Upper lobe of right lung (tissue), 1 donor: ENCODE results near the gene ITPR3. TPM values are rescaled to one million over a fixed set of nuclear protein-coding genes. Genes with fewer than 3 reads are reported as not detected.
A peak's percentile ranks its signal among the peaks of the same experiment; 100 is the strongest.

ENCODE experiments used
- ATAC-seq: fragments of 200-7000 bp; cut with Tn5 transposase; one replicate; pipeline ENCODE4 v1.9.1; 2020; ENCODE audit warnings: mild to moderate bottlenecking, moderate library complexity
- DNase-seq: peaks from one replicate; pipeline ENCODE4 v3.0.0-alpha.2; 2020
- H3K27ac ChIP-seq: fragments of 200-600 bp; one replicate; pipeline ENCODE4 v1.8.0; 2022
- H3K27me3 ChIP-seq: fragments of 200-600 bp; one replicate; pipeline ENCODE4 v1.8.0; 2022; ENCODE audit warnings: mild to moderate bottlenecking
- H3K36me3 ChIP-seq: fragments of 200-600 bp; one replicate; pipeline ENCODE4 v1.8.0; 2022
- H3K4me1 ChIP-seq: fragments of 200-600 bp; one replicate; pipeline ENCODE4 v1.8.0; 2022
- H3K4me3 ChIP-seq: fragments of 200-600 bp; one replicate; pipeline ENCODE4 v1.8.0; 2022; ENCODE audit warnings: mild to moderate bottlenecking
- H3K9me3 ChIP-seq: fragments of 200-600 bp; one replicate; pipeline ENCODE4 v1.8.0; 2022
- intact Hi-C: fragments of 100-400 bp; cut with DNase I; formaldehyde crosslinking; loops from one replicate; pipeline ENCODE4 v1.11.0; 2022
- total RNA-seq: library from RNA; stranded (reverse); fragmentation: NEBNext Ultra II Directional; extraction: Animal tissue kit (Norgen Biotek cat#: 25700); gene quantifications from one replicate; pipeline ENCODE4 v1.2.1, GENCODE V29; 2021
- TF ChIP-seq, protein P1 (sequence below): fragments of 200-600 bp; IDR thresholded peaks from one replicate; pipeline ENCODE4 v1.8.0; 2022; ENCODE audit warnings: antibody characterized with exemption
- donor health status: DM: no; HTN: yes; CAD: no; lungs with severe emphysema.

ITPR3 gene
- total RNA-seq, 1 donor from 2014 or later: 111 TPM

DNA sequence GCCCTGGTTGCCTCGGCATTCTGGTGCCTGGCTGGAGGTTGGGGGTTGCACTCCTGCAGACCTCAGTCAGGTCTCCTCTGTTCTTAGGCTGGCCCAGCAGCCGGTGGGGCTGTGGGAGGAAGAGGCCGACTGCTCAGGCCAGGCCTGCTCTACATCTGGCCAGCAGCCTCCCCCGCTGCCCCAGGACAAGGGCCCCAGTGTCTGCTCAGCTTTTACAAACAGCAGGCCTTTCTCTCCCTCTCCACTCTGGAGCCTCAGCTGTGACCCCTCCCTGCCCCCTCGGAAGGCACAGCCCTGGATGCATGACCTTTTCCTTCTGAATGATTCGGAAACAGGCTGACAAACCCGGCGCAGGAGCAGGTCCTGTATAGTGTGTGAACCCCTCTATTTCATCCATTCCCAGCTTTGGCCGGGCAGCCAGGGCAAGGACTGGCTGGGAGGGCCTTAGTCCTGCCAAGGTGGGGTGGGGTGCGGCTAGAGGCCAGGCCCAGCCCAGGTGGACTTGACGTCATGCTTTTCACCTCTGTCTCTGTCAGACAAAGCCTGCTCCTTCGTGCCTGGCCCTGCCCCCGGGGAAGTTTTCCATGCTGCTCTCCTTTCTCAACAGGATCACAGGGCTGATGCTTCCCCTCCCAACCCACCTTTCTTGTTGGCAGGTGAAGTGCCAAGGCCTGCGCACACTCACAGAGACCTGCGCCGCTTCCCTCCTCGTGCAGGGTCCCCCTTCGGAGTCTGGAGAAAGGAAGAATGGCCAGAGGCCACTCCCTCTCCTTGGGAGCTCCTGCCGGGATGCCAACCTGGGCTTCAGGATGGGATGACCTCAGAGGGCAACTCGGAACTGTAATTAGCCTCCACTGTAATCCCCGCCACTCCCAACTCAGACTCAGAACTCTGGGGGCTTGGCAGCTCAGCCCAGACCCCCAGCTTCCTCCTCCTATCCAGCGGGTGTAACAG lies 10.1 kb upstream of the ITPR3 start:
- no peaks in the 10 kb centered on the region for H3K9me3 ChIP-seq
- DNase-seq (no peak), ATAC-seq (peak; percentile 23)
- no peaks in the 10 kb centered on the region for H3K36me3 ChIP-seq
- no peak overlapping the region for H3K27ac ChIP-seq
- H3K4me1 ChIP-seq: peaks cover 12% of the 10 kb centered on the region
- TF ChIP-seq, protein P1, sequence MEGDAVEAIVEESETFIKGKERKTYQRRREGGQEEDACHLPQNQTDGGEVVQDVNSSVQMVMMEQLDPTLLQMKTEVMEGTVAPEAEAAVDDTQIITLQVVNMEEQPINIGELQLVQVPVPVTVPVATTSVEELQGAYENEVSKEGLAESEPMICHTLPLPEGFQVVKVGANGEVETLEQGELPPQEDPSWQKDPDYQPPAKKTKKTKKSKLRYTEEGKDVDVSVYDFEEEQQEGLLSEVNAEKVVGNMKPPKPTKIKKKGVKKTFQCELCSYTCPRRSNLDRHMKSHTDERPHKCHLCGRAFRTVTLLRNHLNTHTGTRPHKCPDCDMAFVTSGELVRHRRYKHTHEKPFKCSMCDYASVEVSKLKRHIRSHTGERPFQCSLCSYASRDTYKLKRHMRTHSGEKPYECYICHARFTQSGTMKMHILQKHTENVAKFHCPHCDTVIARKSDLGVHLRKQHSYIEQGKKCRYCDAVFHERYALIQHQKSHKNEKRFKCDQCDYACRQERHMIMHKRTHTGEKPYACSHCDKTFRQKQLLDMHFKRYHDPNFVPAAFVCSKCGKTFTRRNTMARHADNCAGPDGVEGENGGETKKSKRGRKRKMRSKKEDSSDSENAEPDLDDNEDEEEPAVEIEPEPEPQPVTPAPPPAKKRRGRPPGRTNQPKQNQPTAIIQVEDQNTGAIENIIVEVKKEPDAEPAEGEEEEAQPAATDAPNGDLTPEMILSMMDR: no peak
- intact Hi-C loops: no loop called here
- no peak overlapping the region for H3K4me3 ChIP-seq
- no peaks in the 10 kb centered on the region for H3K27me3 ChIP-seq

DNA sequence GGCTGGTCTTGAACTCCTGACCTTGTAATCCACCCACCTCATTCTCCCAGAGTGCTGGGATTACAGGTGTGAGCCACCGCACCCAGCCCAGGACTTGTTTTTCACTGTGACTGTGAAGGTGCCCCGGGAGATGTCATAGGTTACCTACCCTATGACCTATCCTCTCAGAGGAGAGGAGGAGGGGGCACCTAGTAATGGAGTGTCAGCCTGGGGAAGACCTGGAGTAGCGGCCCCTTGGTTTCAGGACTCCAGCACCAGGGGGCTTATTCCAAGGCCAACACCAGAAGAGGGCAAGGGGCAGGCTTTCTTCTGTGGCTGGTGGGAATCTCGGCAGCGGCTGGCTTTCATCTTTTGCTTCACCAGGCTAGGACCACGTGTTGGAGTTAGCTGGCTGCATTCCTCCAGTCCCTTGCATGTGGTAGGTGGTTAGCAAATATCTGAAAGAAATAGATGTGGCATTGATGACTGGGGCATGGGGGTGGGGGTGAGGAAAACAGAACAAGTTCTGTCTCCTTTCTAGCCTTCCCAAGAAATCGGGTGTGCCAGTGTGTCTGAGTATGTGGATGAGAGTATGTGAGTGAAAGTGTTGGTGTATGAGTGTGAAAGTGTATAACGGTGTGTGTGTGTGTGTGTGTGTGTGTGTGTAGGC lies 7.9 kb upstream of the ITPR3 start:
- Histone ChIP-seq H3K27ac (no peak overlapping the region), H3K9me3 (no peaks in the 10 kb centered on the region), H3K4me1 (peaks cover 12% of the 10 kb centered on the region), H3K36me3 (no peaks in the 10 kb centered on the region), H3K27me3 (no peaks in the 10 kb centered on the region), H3K4me3 (no peak overlapping the region)
- DNase-seq (no peak), ATAC-seq (no peak)
- intact Hi-C loops: no loop called here
- TF ChIP-seq, protein P1: no peak

DNA sequence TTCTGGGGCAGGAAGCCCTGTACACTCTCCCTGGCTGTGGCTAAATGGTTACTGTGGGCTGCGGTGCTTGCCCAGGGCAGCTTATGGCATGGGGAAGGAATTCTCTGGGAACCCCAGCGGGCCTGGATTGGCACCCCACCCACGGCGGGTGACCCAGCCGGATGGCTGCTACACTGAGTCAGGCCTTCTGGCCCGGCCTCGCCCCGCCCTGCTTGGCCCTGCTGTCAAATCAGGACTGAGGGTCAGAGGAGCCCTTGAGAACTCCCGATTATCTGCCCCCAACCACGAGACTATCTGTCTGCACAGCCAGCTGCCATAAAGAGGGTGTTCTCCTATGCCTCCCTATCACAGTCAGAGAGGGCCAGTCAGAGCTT lies 7.3 kb upstream of the ITPR3 start:
- Histone ChIP-seq H3K4me3 (no peak overlapping the region), H3K4me1 (peaks cover 13% of the 10 kb centered on the region), H3K36me3 (no peaks in the 10 kb centered on the region), H3K9me3 (no peaks in the 10 kb centered on the region), H3K27me3 (no peaks in the 10 kb centered on the region), H3K27ac (no peak overlapping the region)
- intact Hi-C loops: no loop called here
- TF ChIP-seq, protein P1: no peak
- DNase-seq (no peak), ATAC-seq (peak; percentile 26)

DNA sequence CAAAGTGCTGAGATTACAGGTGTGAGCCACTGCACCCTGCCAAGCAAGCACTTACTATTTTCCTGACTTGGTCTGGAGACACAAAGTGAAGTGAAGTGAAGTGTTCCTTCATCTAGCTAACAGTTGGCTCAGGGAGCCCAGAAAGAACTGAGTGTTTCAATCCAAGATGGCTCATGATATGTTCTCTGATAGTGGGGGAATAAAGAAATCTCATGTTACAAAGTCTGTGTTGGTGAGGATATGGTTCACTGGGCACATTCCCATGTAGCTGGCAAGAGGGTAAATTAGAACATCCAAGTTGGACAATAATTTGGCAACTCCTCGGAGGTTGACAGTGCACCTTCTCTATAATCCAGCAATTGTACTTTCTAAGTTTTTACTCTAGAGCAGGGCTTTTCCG lies 5.0 kb upstream of the ITPR3 start:
- ATAC-seq (no peak), DNase-seq (no peak)
- Histone ChIP-seq H3K27ac (no peak overlapping the region), H3K36me3 (no peaks in the 10 kb centered on the region), H3K9me3 (no peaks in the 10 kb centered on the region), H3K4me3 (no peak overlapping the region), H3K27me3 (no peaks in the 10 kb centered on the region), H3K4me1 (peaks cover 17% of the 10 kb centered on the region)
- intact Hi-C loops: no loop called here
- TF ChIP-seq, protein P1: no peak

DNA sequence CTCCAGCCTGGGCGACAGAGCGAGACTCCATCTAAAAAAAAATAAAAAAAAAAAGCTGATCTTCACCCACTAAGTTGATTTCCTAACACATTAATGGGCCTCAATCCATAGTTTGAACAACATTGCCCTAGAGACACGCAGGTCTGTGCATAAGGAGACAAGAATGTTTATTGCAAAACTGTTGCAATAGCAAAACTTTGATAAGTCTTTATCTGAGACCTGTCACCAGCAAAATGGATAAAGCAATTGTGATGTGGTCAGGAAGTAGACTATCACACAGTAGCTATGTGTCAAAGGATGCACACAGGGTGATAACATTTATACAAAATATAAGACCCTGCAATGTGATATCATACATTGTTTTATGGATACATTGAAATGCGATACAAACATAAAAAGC lies 4.2 kb upstream of the ITPR3 start:
- Histone ChIP-seq H3K27me3 (no peaks in the 10 kb centered on the region), H3K9me3 (no peaks in the 10 kb centered on the region), H3K36me3 (no peaks in the 10 kb centered on the region), H3K27ac (no peak overlapping the region), H3K4me1 (peaks cover 16% of the 10 kb centered on the region), H3K4me3 (no peak overlapping the region)
- no peak for ATAC-seq
- DNase-seq: no peak
- intact Hi-C loops: no loop called here
- TF ChIP-seq, protein P1: no peak
